Thyroid gland (tissue), 4 donors: Measurements from ENCODE around the gene LASP1NB.

Experiments used
- CTCF ChIP-seq, 6 experiments: fragments of 200-600 bp in 3 of 6; fragments of 450-650 bp in 3 of 6; sonication (generic) in 3 of 6; IDR thresholded peaks; one replicate each; pipeline ENCODE4 v1.5.1; 2016 to 2019; ENCODE audit warnings: antibody characterized with exemption in 6 of 6, mild to moderate bottlenecking in 2 of 6, inconsistent platforms in 1 of 6, moderate library complexity in 1 of 6
- POLR2A ChIP-seq, 2 donors: fragments of 450-650 bp; IDR thresholded peaks; one replicate each; pipeline ENCODE4 v1.6.1; 2017; ENCODE audit warnings: antibody characterized with exemption in 2 of 2, mild to moderate bottlenecking in 2 of 2, moderate library complexity in 1 of 2

GRCh38 chr17:38908676-38909181, 16.7 kb upstream of the LASP1NB start:
- TF ChIP-seq POLR2A (IDR thresholded peaks at IDR 0.05) = no peak
- TF ChIP-seq CTCF (IDR thresholded peaks at IDR 0.05) = no peak
